GM18951 (cell line): ENCODE results near the gene DIDO1.

Experiments
- POLR2A ChIP-seq: IDR thresholded peaks from 4 replicates; pipeline ENCODE4 v1.6.1; 2011; ENCODE audit warnings: mild to moderate bottlenecking; ENCODE audit not compliant: insufficient read length, insufficient read depth; ENCODE audit errors: extremely low read depth
- in situ Hi-C: fragments of 300-500 bp; cut with MboI; formaldehyde crosslinking; loops from one replicate; pipeline ENCODE4 v1.12.0; 2022; ENCODE audit warnings: low sequenced_read_pairs, mixed read lengths, inconsistent platforms; ENCODE audit not compliant: unreplicated experiment

DIDO1 gene

DNA sequence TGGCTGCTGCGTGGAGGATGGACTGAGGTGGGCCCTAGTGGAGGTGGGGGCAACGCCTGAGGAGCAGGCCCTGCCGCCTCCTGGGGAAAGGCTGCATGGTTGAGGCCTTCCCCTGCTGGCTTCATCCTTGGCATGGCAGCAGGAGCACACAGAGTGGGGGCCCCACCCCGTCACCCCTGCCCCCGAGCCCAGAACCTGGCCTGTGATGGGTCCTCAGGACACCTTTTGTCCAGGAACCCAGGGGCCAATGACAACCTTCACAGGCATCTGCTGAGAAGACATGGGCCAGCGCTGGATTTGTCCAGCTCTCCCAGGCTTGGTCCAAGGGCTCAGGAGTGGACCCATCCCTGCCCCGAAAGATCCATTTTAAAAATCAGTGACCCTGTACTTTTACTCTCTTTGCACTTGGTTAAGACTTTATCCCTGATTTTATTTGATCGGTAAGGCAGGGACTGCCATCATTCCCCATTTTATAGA is 25.6 kb upstream of the DIDO1 start:
- in situ Hi-C loops = no loop called here
- no peak for TF ChIP-seq POLR2A

DNA sequence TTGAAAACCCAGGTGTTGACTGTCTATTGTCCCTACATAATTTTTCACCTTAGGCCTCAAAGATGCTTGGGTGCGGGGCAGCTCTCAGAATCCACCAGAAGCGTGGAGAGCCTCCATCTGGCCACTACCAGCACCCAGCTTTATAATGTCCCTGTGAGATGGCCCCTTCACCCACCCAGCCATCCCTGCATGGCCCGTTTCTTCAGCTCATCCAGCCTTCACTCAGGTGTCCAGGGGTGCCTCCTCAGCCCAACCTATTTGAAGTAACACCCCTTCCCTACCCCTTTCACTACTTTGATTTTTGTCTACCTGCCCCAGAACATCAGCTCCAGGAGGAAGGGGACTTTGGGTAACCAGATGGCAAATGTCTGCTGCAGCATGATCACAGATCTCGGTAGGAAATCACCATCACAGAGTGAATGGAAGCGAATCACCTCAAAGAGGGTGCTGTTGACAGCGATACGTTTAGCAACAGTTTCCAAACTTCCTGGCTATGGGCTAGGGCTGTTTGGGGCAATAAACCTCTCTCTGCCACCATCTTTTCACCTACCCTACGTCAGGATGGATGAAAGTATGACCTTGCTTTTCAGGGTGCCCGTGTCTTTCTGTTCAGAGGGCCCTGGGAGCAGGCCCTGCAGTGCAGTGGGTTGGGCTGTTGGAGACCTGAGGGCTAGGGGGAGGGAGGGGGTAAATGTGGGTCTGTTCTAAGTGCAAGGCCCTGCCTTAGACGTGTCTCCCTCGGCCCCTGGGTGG is 25.0 kb upstream of the DIDO1 start:
- TF ChIP-seq POLR2A = no peak
- in situ Hi-C loops = no loop called here

DNA sequence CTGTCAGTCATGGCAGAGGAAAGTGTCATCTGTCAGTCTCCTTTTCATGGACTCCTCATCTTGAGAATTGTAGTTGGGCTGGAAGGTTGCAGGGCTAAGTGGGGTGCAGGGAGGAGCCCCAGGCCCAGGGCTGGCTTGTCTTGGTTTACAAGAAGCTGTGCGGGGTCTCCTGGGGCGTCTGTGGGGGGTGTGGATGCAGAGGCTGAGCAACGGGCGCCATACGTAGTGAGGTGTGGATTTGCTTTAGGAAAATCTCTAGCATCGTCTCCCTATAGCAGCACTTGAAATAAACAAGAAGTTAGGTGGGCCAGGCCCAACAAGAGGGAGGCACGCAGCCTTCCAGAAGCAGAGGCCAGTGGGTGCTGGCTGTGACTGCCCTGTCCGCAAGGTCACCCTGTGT is 24.4 kb upstream of the DIDO1 start:
- in situ Hi-C loops = no loop called here
- no peak for TF ChIP-seq POLR2A

GRCh38 chr20:62949962-62950361 is 23.7 kb upstream of the DIDO1 start:
- TF ChIP-seq POLR2A = no peak
- in situ Hi-C loops = no loop called here

- in situ Hi-C loops = no loop called here
- no peak for TF ChIP-seq POLR2A
Observed at GRCh38 chr20:62949153-62949821, 23.0 kb upstream of the DIDO1 start.

GRCh38 chr20:62947532-62948300 is 21.4 kb upstream of the DIDO1 start:
- TF ChIP-seq POLR2A = no peak
- in situ Hi-C loops = no loop called here

GRCh38 chr20:62946918-62947317 is 20.6 kb upstream of the DIDO1 start:
- in situ Hi-C loops = no loop called here
- TF ChIP-seq POLR2A = no peak

DNA sequence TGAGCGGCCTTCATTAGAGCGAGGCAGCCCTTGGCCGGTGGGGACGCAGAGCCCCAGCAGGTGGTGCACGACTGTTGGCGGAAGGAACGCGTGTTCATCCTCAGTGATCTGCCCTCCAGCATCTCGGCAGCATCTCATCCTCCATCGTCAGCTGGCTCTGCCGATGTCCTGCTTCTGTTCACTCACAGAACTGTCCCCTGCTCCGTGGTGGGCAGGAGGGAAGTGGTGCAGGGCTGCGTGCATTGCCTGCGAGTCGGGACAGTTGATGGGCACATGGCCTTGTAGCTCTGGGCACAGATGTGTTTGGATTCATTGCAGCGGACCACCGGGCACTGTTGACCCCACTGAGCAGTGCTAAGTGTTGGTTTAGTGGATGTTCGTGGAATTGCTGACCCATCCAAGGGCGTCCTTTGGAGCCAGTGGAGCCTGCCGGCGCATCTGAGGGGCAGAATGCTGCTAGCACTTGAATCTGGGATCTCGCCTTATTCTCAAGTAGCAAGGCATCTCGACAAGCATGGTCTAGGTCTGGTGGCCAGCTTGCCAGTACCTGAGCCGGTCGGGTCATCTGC is 19.6 kb upstream of the DIDO1 start:
- no peak for TF ChIP-seq POLR2A
- in situ Hi-C loops = no loop called here

DNA sequence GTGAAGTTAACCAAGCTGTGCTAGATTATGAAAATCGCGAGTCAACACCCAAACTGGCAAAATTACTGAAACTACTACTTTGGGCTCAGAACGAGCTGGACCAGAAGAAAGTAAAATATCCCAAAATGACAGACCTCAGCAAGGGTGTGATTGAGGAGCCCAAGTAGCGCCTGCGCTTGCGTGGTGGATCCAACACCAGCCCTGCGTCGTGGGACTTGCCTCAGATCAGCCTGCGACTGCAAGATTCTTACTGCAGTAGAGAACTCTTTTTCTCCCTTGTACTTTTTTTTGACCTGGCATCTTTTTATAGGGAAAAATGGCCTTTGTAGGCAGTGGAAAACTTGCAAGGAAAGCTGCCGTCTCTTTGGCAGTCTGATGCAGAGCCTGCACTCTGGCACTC is 18.4 kb upstream of the DIDO1 start:
- TF ChIP-seq POLR2A = no peak
- in situ Hi-C loops = no loop called here

DNA sequence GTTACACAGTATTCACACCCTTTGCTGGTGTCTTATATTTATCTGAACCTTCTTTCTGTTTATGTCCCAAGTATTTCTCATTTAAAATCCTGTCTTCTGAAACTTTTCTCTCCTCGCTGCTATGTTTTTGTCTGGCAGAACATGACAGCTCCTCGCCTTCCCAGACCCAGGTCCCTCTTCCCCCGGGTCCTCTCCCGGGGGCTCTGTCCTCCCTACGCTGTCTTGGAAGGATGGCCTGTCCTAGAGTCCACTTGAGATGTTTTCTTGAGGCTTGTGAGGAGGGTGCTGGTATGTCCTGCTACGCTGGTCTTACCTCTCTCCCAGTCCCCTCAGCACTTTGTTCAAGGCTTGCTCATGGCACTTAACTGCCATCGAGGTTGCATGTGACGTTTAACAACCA is 17.9 kb upstream of the DIDO1 start:
- TF ChIP-seq POLR2A = no peak
- in situ Hi-C loops = no loop called here

DNA sequence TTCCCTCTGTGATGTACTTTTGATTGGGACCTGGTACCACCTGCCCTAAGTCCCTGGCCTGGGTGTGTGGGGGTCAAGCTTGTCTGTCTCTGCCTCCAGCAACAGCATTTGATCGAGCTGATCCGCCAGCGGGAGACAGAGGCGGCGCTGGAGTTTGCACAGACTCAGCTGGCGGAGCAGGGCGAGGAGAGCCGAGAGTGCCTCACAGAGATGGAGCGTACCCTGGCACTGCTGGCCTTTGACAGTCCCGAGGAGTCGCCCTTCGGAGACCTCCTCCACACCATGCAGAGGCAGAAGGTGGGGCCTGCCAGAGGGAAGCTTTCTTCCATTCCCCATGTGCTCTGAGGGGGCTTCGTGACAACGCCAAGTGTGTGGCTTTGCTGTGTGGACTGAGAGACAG is 17.1 kb upstream of the DIDO1 start:
- in situ Hi-C loops = no loop called here
- TF ChIP-seq POLR2A = no peak

DNA sequence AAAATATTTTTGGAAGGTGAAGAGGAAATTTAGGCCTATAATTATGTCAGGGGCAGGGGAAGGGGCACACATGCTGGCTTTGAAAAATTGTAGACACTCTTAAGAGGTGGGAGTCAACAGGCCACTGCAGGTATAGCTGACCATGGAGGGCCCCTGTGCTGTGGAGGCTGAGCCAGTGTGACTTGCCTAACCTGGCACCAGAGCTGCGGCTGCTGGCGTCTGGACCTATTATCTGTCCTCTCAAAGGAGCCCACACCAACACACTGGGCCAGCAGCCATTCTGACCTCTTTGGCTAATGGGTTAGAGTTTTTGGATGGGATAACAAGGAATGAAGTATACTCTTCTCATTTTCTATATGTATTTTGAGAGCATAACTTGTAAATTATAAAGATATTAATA is 16.2 kb upstream of the DIDO1 start:
- TF ChIP-seq POLR2A = no peak
- in situ Hi-C loops = no loop called here

DNA sequence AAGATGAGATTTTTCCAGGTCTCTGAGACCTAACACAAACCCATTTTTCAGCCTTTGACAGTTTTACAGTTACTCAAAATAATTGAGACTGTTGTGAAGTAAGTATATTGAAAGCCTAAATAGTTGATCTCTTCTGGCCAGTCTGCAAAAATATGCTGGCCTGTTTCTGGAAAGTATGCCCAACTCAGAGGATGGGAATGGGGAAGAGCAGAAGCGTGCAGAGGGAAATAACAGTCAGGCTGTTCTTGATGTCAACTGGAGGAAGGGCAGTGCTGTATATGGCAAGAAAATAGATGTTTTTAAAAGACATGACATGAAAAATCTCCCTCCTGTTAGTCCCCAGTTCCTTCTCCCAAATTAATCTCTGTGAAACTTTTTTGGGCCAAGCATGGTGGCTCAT is 15.5 kb upstream of the DIDO1 start:
- in situ Hi-C loops = no loop called here
- TF ChIP-seq POLR2A = no peak
